Measurements from ENCODE around the gene PTPN4.

PTPN4 gene

DNA sequence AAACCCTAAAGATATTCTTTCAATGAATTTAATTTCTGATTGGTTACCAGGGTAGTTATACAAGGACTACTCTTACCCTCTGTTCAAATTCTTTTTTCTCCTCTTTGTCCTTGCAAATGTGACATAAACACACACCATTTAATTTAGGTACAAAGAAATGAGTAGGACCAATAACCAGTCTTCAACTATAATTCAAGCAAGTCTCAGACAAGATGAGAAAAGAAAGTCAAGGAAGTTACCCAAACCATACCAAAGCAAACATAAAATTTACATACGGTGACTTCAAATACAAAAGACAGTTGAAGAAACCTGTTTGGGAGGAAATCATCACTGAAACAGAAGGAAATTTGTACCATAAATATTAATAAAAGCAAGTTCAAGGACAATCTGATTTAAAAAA is 162.1 kb downstream of the PTPN4 start:
- Histone ChIP-seq H3K9me2 (replicated peaks; ENCODE audit: low read depth, low read length) (no peaks in the 10 kb centered on the region), H3K9ac (ENCODE audit: low read depth, low read length, poor library complexity, severe bottlenecking) (no peak overlapping the region), H3K4me2 (ENCODE audit: low read depth, low read length, poor library complexity, severe bottlenecking) (no peak overlapping the region), H2AFZ (ENCODE audit: low read length) (no peak overlapping the region), H3K36me3 (ENCODE audit: insufficient read depth, low read length) (no peaks in the 10 kb centered on the region), H3K4me3 (ENCODE audit: low read length, poor library complexity, severe bottlenecking) (no peak overlapping the region), H4K20me1 (ENCODE audit: insufficient read depth, low read length, poor library complexity, severe bottlenecking) (no peaks in the 10 kb centered on the region), H3F3A (ENCODE audit: low read depth) (0 out of 2 replicates have a peak, but pooled peaks cover 2% of the 10 kb centered on the region), H3K79me2 (ENCODE audit: insufficient read depth, low read length) (no peaks in the 10 kb centered on the region), H3K9me3 (ENCODE audit: insufficient read depth, low read depth, low read length) (no peaks in the 10 kb centered on the region), H3K27me3 (ENCODE audit: insufficient read depth, low read length, poor library complexity, severe bottlenecking) (no peaks in the 10 kb centered on the region), H3K4me1 (ENCODE audit: insufficient read depth, low read length, poor library complexity, severe bottlenecking) (no peaks in the 10 kb centered on the region)
- TF ChIP-seq, protein P1, sequence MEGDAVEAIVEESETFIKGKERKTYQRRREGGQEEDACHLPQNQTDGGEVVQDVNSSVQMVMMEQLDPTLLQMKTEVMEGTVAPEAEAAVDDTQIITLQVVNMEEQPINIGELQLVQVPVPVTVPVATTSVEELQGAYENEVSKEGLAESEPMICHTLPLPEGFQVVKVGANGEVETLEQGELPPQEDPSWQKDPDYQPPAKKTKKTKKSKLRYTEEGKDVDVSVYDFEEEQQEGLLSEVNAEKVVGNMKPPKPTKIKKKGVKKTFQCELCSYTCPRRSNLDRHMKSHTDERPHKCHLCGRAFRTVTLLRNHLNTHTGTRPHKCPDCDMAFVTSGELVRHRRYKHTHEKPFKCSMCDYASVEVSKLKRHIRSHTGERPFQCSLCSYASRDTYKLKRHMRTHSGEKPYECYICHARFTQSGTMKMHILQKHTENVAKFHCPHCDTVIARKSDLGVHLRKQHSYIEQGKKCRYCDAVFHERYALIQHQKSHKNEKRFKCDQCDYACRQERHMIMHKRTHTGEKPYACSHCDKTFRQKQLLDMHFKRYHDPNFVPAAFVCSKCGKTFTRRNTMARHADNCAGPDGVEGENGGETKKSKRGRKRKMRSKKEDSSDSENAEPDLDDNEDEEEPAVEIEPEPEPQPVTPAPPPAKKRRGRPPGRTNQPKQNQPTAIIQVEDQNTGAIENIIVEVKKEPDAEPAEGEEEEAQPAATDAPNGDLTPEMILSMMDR (conservative IDR thresholded peaks at IDR 0.05; ENCODE audit: low read length) = no peak
- no peak for TF ChIP-seq EZH2phosphoT487 (IDR thresholded peaks at IDR 0.05; ENCODE audit: borderline replicate concordance)

DNA sequence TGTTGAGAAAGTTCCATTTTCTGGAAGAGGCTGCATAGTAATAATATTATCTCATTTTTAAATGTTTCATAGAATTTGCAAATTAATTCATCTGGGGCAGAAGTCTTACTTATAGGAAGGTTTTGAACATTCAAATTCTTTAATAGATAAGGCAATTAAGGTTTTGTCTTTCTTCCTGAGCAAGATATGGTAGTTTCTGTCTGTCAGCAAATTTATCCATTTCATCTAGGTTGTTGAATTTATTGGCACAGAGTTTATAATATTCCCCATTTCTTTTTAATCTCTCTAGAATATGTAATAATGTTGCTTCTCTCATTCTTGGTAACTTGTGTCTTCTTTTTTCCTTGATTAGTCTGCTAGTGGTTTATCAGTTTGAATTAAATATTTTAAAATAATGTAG is 163.0 kb downstream of the PTPN4 start:
- H4K20me1 ChIP-seq (ENCODE audit: insufficient read depth, low read length, poor library complexity, severe bottlenecking) = no peaks in the 10 kb centered on the region
- H2AFZ ChIP-seq (ENCODE audit: low read length) = no peak overlapping the region
- H3K4me3 ChIP-seq (ENCODE audit: low read length, poor library complexity, severe bottlenecking) = no peak overlapping the region
- TF ChIP-seq, protein P1 (conservative IDR thresholded peaks at IDR 0.05; ENCODE audit: low read length) = no peak
- TF ChIP-seq EZH2phosphoT487 (IDR thresholded peaks at IDR 0.05; ENCODE audit: borderline replicate concordance) = no peak
- no peaks in the 10 kb centered on the region for H3K9me3 ChIP-seq (ENCODE audit: insufficient read depth, low read depth, low read length)
- no peaks in the 10 kb centered on the region for H3K4me1 ChIP-seq (ENCODE audit: insufficient read depth, low read length, poor library complexity, severe bottlenecking)
- H3K79me2 ChIP-seq (ENCODE audit: insufficient read depth, low read length) = no peaks in the 10 kb centered on the region
- no peak overlapping the region for H3K9ac ChIP-seq (ENCODE audit: low read depth, low read length, poor library complexity, severe bottlenecking)
- 0 out of 2 replicates have a peak, but pooled peaks cover 2% of the 10 kb centered on the region for H3F3A ChIP-seq (ENCODE audit: low read depth)
- no peak overlapping the region for H3K4me2 ChIP-seq (ENCODE audit: low read depth, low read length, poor library complexity, severe bottlenecking)
- H3K27me3 ChIP-seq (ENCODE audit: insufficient read depth, low read length, poor library complexity, severe bottlenecking) = no peaks in the 10 kb centered on the region
- H3K36me3 ChIP-seq (ENCODE audit: insufficient read depth, low read length) = no peaks in the 10 kb centered on the region
- H3K9me2 ChIP-seq (replicated peaks; ENCODE audit: low read depth, low read length) = no peaks in the 10 kb centered on the region

DNA sequence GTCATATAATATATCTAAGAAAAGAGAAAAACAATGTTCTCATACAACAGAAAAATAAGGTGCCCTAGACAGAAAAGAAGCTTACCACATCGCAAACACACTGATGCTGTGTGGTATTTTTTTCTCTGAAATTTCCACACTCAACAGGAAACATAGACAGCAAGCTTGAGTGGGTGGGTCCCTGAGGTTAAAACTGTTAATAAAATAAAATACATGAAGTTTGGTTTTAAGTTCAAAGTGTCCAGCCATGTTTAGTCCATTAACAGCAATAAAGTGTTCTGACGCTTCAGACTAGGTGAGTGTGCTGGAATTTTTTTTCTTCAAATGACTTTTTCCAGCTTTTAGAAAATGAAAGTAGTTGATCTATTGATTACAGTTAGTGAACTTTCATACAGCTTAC is 169.8 kb downstream of the PTPN4 start:
- no peaks in the 10 kb centered on the region for H3K9me2 ChIP-seq (replicated peaks; ENCODE audit: low read depth, low read length)
- peaks cover 7% of the 10 kb centered on the region for H3K4me1 ChIP-seq (ENCODE audit: insufficient read depth, low read length, poor library complexity, severe bottlenecking)
- H3K9me3 ChIP-seq (ENCODE audit: insufficient read depth, low read depth, low read length) = no peaks in the 10 kb centered on the region
- peak overlapping the region; percentile 74 for H3K4me2 ChIP-seq (ENCODE audit: low read depth, low read length, poor library complexity, severe bottlenecking)
- H3K4me3 ChIP-seq (ENCODE audit: low read length, poor library complexity, severe bottlenecking) = peak overlapping the region; percentile 53
- H3K9ac ChIP-seq (ENCODE audit: low read depth, low read length, poor library complexity, severe bottlenecking) = peak overlapping the region; percentile 33
- no peaks in the 10 kb centered on the region for H4K20me1 ChIP-seq (ENCODE audit: insufficient read depth, low read length, poor library complexity, severe bottlenecking)
- no peak overlapping the region; the same call in 1 of the 2 replicates for H2AFZ ChIP-seq (ENCODE audit: low read length)
- H3K79me2 ChIP-seq (ENCODE audit: insufficient read depth, low read length) = no peaks in the 10 kb centered on the region
- peaks cover 4% of the 10 kb centered on the region; the same call in 1 of the 2 replicates for H3F3A ChIP-seq (ENCODE audit: low read depth)
- H3K36me3 ChIP-seq (ENCODE audit: insufficient read depth, low read length) = peaks cover 4% of the 10 kb centered on the region; the same call in 1 of the 2 replicates
- no peaks in the 10 kb centered on the region for H3K27me3 ChIP-seq (ENCODE audit: insufficient read depth, low read length, poor library complexity, severe bottlenecking)
- TF ChIP-seq, protein P1 (conservative IDR thresholded peaks at IDR 0.05; ENCODE audit: low read length) = no peak
- TF ChIP-seq EZH2phosphoT487 (IDR thresholded peaks at IDR 0.05; ENCODE audit: borderline replicate concordance) = no peak

All from Loucy (cell line).